GM18526 (cell line): ENCODE data around the gene SPATA6.

Source experiments
- POLR2A ChIP-seq: IDR thresholded peaks from 3 replicates; pipeline ENCODE4 v1.6.1; 2011; ENCODE audit not compliant: insufficient read length; ENCODE audit errors: extremely low read depth

The SPATA6 gene

GRCh38 chr1:48469616-48470480 is 2.2 kb downstream of the SPATA6 start:
- no peak for TF ChIP-seq POLR2A

- no peak for TF ChIP-seq POLR2A
Measured at GRCh38 chr1:48466594-48466993, 5.4 kb downstream of the SPATA6 start.

GRCh38 chr1:48462716-48463302 is 9.2 kb downstream of the SPATA6 start:
- no peak for TF ChIP-seq POLR2A

GRCh38 chr1:48450505-48450904 is 21.5 kb downstream of the SPATA6 start:
- TF ChIP-seq POLR2A: no peak

GRCh38 chr1:48448932-48449331 is 23.1 kb downstream of the SPATA6 start:
- TF ChIP-seq POLR2A: no peak

GRCh38 chr1:48442864-48443619 is 29.0 kb downstream of the SPATA6 start:
- TF ChIP-seq POLR2A: no peak

- no peak for TF ChIP-seq POLR2A
Measured at GRCh38 chr1:48439380-48439779, 32.6 kb downstream of the SPATA6 start.

GRCh38 chr1:48430832-48431231 is 41.2 kb downstream of the SPATA6 start:
- no peak for TF ChIP-seq POLR2A

GRCh38 chr1:48422009-48422408 is 50.0 kb downstream of the SPATA6 start:
- TF ChIP-seq POLR2A: no peak

- TF ChIP-seq POLR2A: no peak
Measured at GRCh38 chr1:48418742-48419141, 53.3 kb downstream of the SPATA6 start.

- no peak for TF ChIP-seq POLR2A
Measured at GRCh38 chr1:48415050-48415449, 57.0 kb downstream of the SPATA6 start.

- TF ChIP-seq POLR2A: no peak
Measured at GRCh38 chr1:48414264-48414663, 57.7 kb downstream of the SPATA6 start.

GRCh38 chr1:48405940-48406339 is 66.1 kb downstream of the SPATA6 start:
- TF ChIP-seq POLR2A: no peak

- no peak for TF ChIP-seq POLR2A
Measured at GRCh38 chr1:48405400-48405799, 66.6 kb downstream of the SPATA6 start.

GRCh38 chr1:48402599-48402998 is 69.4 kb downstream of the SPATA6 start:
- no peak for TF ChIP-seq POLR2A

- no peak for TF ChIP-seq POLR2A
Measured at GRCh38 chr1:48396208-48396607, 75.8 kb downstream of the SPATA6 start.
